ENCODE measurements around the gene ZFYVE9. TPM values are rescaled to one million over a fixed set of nuclear protein-coding genes. Genes with fewer than 3 reads are reported as not detected.

ZFYVE9 gene
- 35.5 and 36.9 TPM in 2 replicates for total RNA-seq

DNA sequence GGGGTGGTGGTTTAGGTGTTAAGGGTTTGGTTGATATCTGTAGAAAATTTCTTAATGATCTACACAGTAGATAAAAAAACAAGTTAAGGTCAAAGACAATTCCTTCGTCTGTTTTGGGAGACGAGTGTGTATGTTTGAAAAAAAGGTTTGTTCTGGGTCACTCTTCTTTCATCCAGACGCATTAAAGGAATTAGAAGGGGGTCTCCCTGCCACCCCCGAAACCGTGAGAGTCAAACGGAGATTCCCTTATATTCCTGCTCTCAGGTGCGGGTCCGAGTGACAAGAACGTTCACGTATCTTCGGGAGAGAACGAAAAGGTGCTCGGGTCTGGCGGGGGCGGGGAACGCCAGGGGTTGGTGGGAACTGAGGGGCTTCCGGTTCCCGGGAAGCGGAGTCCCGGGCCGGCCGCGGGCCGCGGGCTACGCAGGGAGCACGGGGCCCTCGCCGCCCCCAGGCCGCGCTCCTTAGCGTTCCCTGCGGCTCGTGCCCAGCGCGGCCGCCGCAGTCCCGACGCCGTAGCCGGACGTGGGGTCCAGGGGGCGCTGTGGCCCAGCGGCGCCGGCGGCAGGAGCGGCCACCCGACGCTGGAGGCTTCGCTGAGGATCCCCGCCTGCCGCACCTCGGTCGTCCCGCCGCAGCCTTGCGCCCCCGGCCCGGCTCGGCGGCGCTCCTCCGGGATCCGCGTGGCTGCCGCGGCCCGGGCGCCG, at the start of gene ZFYVE9:
Gene ZFYVE9, plus strand, starts transcription at position 577 of the 707 bp plus-strand sequence. CDS start 91,118 bp downstream, outside the sequence.

DNA sequence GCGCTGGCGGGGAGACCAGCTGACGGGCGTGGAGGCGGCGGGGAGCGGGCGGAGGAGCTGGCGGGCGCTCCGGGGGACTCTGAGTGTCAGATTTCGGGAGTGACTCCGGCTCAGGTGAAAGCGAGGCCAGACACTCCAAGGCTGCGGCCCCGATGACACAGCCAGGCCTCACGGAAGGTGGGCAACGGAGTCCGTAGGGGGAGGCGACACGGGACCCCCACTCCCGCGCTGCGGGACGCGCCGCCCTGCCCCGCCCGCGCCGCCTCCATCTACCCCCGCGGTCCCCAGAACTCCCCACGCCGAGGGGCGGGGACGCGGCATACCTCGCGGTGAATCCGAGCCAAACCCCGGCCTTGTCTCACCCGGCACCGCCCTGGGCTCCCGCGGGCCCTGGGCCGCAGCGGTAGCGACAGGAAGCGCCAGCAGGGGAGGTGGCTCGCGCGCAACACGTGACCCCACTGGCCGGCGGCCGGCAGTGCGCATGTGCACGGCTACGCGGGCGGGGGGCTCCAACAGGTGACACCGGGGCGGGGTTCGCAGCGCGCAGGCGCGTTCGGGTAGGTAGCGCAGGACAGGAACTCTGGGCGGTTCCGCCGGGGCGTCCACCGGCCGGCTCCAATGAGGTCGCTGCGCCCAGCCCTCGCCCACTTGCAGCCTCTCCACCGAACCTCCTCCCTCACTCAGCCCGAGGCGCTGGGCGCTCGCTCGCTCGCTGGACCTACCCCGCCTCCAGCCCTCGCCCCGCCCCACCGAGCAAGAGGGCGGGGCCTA, 224.0 kb downstream of the ZFYVE9 start, which contains the start of gene CC2D1B:
Gene CC2D1B, minus strand, starts transcription at position 460 of the 771 bp plus-strand sequence. CDS start 1,585 bp downstream, outside the sequence.

Other genes starting within 250 kb of the ZFYVE9 start
- 29.5 and 33.7 TPM in 2 replicates for gene RAB3B, start 151.4 kb upstream of the ZFYVE9 start, total RNA-seq
- gene KTI12, start 108.3 kb upstream of the ZFYVE9 start, total RNA-seq: 12.4 and 15.4 TPM in 2 replicates
- 26.3 and 31.6 TPM in 2 replicates for gene TXNDC12, start 86.9 kb upstream of the ZFYVE9 start, total RNA-seq
- 34.6 and 53.2 TPM in 2 replicates for gene BTF3L4, start 85.8 kb upstream of the ZFYVE9 start, total RNA-seq
- gene CC2D1B, start 224.1 kb downstream of the ZFYVE9 start, total RNA-seq: 33.5 and 43.7 TPM in 2 replicates

All from smooth muscle cell of trachea (primary cell).